ENCODE results near the gene ARMCX1.
"Not testable (repeated sequence)": the region's sequence is repeated elsewhere in the genome, so short reads cannot be mapped to it uniquely, and the experiment has no call there.

ARMCX1 gene

DNA sequence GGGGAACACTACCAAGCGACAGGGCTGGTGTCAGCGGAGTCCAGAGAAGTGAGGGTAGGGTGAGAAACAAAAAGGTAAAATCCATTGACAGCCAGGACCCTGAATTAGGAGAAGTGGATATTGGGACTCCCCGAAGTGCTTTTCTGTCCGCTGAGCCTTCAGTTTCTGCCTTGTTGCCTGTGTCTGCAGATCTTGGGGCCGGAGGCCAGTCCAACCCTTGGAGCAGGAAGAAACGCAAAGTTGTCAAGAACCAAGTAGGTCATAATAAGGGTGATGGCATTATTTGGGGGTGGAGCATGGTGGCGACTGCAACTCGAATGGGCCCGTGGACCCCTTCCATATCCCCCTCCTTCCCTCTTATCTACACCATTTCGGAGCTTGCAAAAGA is 1.0 kb downstream of the ARMCX1 start:
- H3K27me3 ChIP-seq (replicated peaks in 2 of 5; ENCODE audit: control insufficient read depth in 4 of 5, insufficient read depth in 5 of 5, low read length in 4 of 5) = no peaks in the 10 kb centered on the region
- peak overlapping the region; percentile 20 to 83 (median 64) for H3K4me3 ChIP-seq (ENCODE audit: control insufficient read depth in 1 of 7, extremely low read depth in 1 of 7, insufficient read depth in 4 of 7, low read depth in 2 of 7, low read length in 6 of 7)
- CTCF ChIA-PET = no interaction called here
- H3K27ac ChIP-seq (ENCODE audit: insufficient read depth in 1 of 2, low read depth in 1 of 2, low read length in 2 of 2, poor library complexity in 1 of 2, severe bottlenecking in 2 of 2) = peak overlapping the region in 1 of 2 experiments; percentile 64
- peaks cover 0 to 9% (median under 1%) of the 10 kb centered on the region in 4 experiments for H3K36me3 ChIP-seq (ENCODE audit: control insufficient read depth in 4 of 4, insufficient read depth in 4 of 4, low read length in 3 of 4)
- 53% methylated on average over 4 of the region's 10 CpGs for WGBS (ENCODE audit: insufficient coverage)
- peaks cover 0 to 11% (median 3%) of the 10 kb centered on the region in 4 experiments for H3K4me1 ChIP-seq (ENCODE audit: control extremely low read depth in 1 of 4, control insufficient read depth in 4 of 4, insufficient read depth in 4 of 4, low read length in 3 of 4)
- POLR2A ChIA-PET = no interaction called here
- H3K9me3 ChIP-seq (ENCODE audit: control extremely low read depth in 1 of 5, control insufficient read depth in 4 of 5, insufficient read depth in 2 of 5, low read depth in 1 of 5, low read length in 4 of 5) = no peaks in the 10 kb centered on the region
- no peak for DNase-seq

DNA sequence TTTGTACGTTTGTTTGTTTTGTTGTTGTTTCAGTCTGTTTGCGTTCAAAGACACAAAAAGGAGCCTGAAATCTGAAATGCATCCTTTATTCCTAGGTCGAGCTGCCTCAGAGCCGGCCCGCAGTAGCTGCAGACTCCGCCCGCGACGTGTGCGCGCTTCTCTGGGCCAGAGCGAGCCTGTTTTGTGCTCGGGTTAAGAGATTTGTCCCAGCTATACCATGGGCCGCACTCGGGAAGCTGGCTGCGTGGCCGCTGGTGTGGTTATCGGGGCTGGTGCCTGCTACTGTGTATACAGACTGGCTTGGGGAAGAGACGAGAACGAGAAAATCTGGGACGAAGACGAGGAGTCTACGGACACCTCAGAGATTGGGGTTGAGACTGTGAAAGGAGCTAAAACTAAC is 2.4 kb downstream of the ARMCX1 start:
- WGBS (ENCODE audit: insufficient coverage) = 78% methylated on average over 22 of the region's 23 CpGs
- ChIA-PET CTCF (no interaction called here), POLR2A (no interaction called here)
- Histone ChIP-seq H3K36me3 (ENCODE audit: control insufficient read depth in 4 of 4, insufficient read depth in 4 of 4, low read length in 3 of 4) (peaks cover 0 to 9% (median under 1%) of the 10 kb centered on the region in 4 experiments), H3K27ac (ENCODE audit: insufficient read depth in 1 of 2, low read depth in 1 of 2, low read length in 2 of 2, poor library complexity in 1 of 2, severe bottlenecking in 2 of 2) (no peak overlapping the region), H3K9me3 (ENCODE audit: control extremely low read depth in 1 of 5, control insufficient read depth in 4 of 5, insufficient read depth in 2 of 5, low read depth in 1 of 5, low read length in 4 of 5) (no peaks in the 10 kb centered on the region), H3K4me1 (ENCODE audit: control extremely low read depth in 1 of 4, control insufficient read depth in 4 of 4, insufficient read depth in 4 of 4, low read length in 3 of 4) (peaks cover 0 to 11% (median 3%) of the 10 kb centered on the region in 4 experiments), H3K4me3 (ENCODE audit: control insufficient read depth in 1 of 7, extremely low read depth in 1 of 7, insufficient read depth in 4 of 7, low read depth in 2 of 7, low read length in 6 of 7) (no peak overlapping the region), H3K27me3 (replicated peaks in 2 of 5; ENCODE audit: control insufficient read depth in 4 of 5, insufficient read depth in 5 of 5, low read length in 4 of 5) (no peaks in the 10 kb centered on the region)
- DNase-seq = no peak

DNA sequence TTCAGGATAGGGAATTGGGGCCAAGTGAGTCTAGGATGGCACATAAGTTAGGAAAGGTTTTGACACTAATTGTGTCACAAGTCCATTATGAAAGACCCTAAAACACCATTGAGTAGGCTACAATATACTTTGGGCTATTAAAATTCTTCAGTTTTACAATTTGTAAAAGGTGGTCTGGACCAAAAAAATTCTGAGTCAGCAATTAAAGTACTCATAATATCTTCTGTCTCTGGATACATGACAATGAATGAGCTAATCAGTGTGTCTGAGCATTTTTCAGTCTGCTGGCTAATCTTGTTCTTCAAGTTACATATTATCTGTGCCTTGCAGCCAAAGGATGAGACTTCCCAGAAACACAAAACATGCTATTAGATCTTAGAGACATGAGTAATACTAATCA is 14.3 kb downstream of the ARMCX1 start:
- H3K36me3 ChIP-seq (ENCODE audit: control insufficient read depth in 4 of 4, insufficient read depth in 4 of 4, low read length in 3 of 4) = no peaks in the 10 kb centered on the region
- H3K27me3 ChIP-seq (replicated peaks in 2 of 5; ENCODE audit: control insufficient read depth in 4 of 5, insufficient read depth in 5 of 5, low read length in 4 of 5) = no peaks in the 10 kb centered on the region
- no peak for DNase-seq
- H3K4me1 ChIP-seq (ENCODE audit: control extremely low read depth in 1 of 4, control insufficient read depth in 4 of 4, insufficient read depth in 4 of 4, low read length in 3 of 4) = no peaks in the 10 kb centered on the region
- no peak overlapping the region for H3K4me3 ChIP-seq (ENCODE audit: control insufficient read depth in 1 of 7, extremely low read depth in 1 of 7, insufficient read depth in 4 of 7, low read depth in 2 of 7, low read length in 6 of 7)
- H3K27ac ChIP-seq (ENCODE audit: insufficient read depth in 1 of 2, low read depth in 1 of 2, low read length in 2 of 2, poor library complexity in 1 of 2, severe bottlenecking in 2 of 2) = no peak overlapping the region
- ChIA-PET CTCF (no interaction called here), POLR2A (no interaction called here)
- no peaks in the 10 kb centered on the region for H3K9me3 ChIP-seq (ENCODE audit: control extremely low read depth in 1 of 5, control insufficient read depth in 4 of 5, insufficient read depth in 2 of 5, low read depth in 1 of 5, low read length in 4 of 5)

GRCh38 chrX:101595739-101596419 is 45.5 kb downstream of the ARMCX1 start:
- DNase-seq = peak; percentile 69 to 83 (median 81)
- Histone ChIP-seq H3K27ac (ENCODE audit: insufficient read depth in 1 of 2, low read depth in 1 of 2, low read length in 2 of 2, poor library complexity in 1 of 2, severe bottlenecking in 2 of 2) (no peak overlapping the region), H3K27me3 (replicated peaks in 2 of 5; ENCODE audit: control insufficient read depth in 4 of 5, insufficient read depth in 5 of 5, low read length in 4 of 5) (peaks cover 0 to 6% (median 2%) of the 10 kb centered on the region in 5 experiments), H3K4me1 (ENCODE audit: control extremely low read depth in 1 of 4, control insufficient read depth in 4 of 4, insufficient read depth in 4 of 4, low read length in 3 of 4) (no peaks in the 10 kb centered on the region), H3K4me3 (ENCODE audit: control insufficient read depth in 1 of 7, extremely low read depth in 1 of 7, insufficient read depth in 4 of 7, low read depth in 2 of 7, low read length in 6 of 7) (no peak overlapping the region), H3K9me3 (ENCODE audit: control extremely low read depth in 1 of 5, control insufficient read depth in 4 of 5, insufficient read depth in 2 of 5, low read depth in 1 of 5, low read length in 4 of 5) (no peaks in the 10 kb centered on the region), H3K36me3 (ENCODE audit: control insufficient read depth in 4 of 4, insufficient read depth in 4 of 4, low read length in 3 of 4) (no peaks in the 10 kb centered on the region)
- ChIA-PET CTCF (interaction anchor here (1.0 to 4.7 kb wide), 3 partner anchors 46 to 180 kb away, joined by 3 to 18 read pairs (median 8); partner anchors contain the start of gene ARMCX1), POLR2A (interaction anchor here (0.6 kb wide), 1 partner anchor 335 kb away, joined by 5 read pairs; no protein-coding TSS in a partner anchor)
- WGBS (ENCODE audit: insufficient coverage) = no CpG with 5 or more reads among the region's 5 CpGs

GRCh38 chrX:101599592-101599991 is 49.2 kb downstream of the ARMCX1 start:
- H3K36me3 ChIP-seq (ENCODE audit: control insufficient read depth in 4 of 4, insufficient read depth in 4 of 4, low read length in 3 of 4); CTCF ChIA-PET; POLR2A ChIA-PET; H3K9me3 ChIP-seq (ENCODE audit: control extremely low read depth in 1 of 5, control insufficient read depth in 4 of 5, insufficient read depth in 2 of 5, low read depth in 1 of 5, low read length in 4 of 5); H3K27me3 ChIP-seq (replicated peaks in 2 of 5; ENCODE audit: control insufficient read depth in 4 of 5, insufficient read depth in 5 of 5, low read length in 4 of 5); H3K27ac ChIP-seq (ENCODE audit: insufficient read depth in 1 of 2, low read depth in 1 of 2, low read length in 2 of 2, poor library complexity in 1 of 2, severe bottlenecking in 2 of 2); H3K4me3 ChIP-seq (ENCODE audit: control insufficient read depth in 1 of 7, extremely low read depth in 1 of 7, insufficient read depth in 4 of 7, low read depth in 2 of 7, low read length in 6 of 7); H3K4me1 ChIP-seq (ENCODE audit: control extremely low read depth in 1 of 4, control insufficient read depth in 4 of 4, insufficient read depth in 4 of 4, low read length in 3 of 4); DNase-seq: not testable (repeated sequence)
- WGBS (ENCODE audit: insufficient coverage) = 91% methylated on average over 5 of the region's 8 CpGs

GRCh38 chrX:101602077-101602476 is 51.7 kb downstream of the ARMCX1 start:
- ChIA-PET CTCF (no interaction called here), POLR2A (no interaction called here)
- no peak for DNase-seq
- H3K9me3 ChIP-seq (ENCODE audit: control extremely low read depth in 1 of 5, control insufficient read depth in 4 of 5, insufficient read depth in 2 of 5, low read depth in 1 of 5, low read length in 4 of 5) = no peaks in the 10 kb centered on the region
- no peaks in the 10 kb centered on the region for H3K4me1 ChIP-seq (ENCODE audit: control extremely low read depth in 1 of 4, control insufficient read depth in 4 of 4, insufficient read depth in 4 of 4, low read length in 3 of 4)
- H3K27ac ChIP-seq (ENCODE audit: insufficient read depth in 1 of 2, low read depth in 1 of 2, low read length in 2 of 2, poor library complexity in 1 of 2, severe bottlenecking in 2 of 2) = no peak overlapping the region
- peaks cover 0 to 2% (median 0%) of the 10 kb centered on the region in 5 experiments for H3K27me3 ChIP-seq (replicated peaks in 2 of 5; ENCODE audit: control insufficient read depth in 4 of 5, insufficient read depth in 5 of 5, low read length in 4 of 5)
- no peak overlapping the region for H3K4me3 ChIP-seq (ENCODE audit: control insufficient read depth in 1 of 7, extremely low read depth in 1 of 7, insufficient read depth in 4 of 7, low read depth in 2 of 7, low read length in 6 of 7)
- 85% methylated on average over 2 of the region's 7 CpGs for WGBS (ENCODE audit: insufficient coverage)
- H3K36me3 ChIP-seq (ENCODE audit: control insufficient read depth in 4 of 4, insufficient read depth in 4 of 4, low read length in 3 of 4) = no peaks in the 10 kb centered on the region

All from common myeloid progenitor, CD34-positive (primary cell).